GM12878 (cell line): ENCODE measurements around the gene CACNA1G. TPM values are rescaled to one million over a fixed set of nuclear protein-coding genes. Genes with fewer than 3 reads are reported as not detected.

Source experiments
- ATAC-seq: fragments of 200-7000 bp; cut with Tn5 transposase; 3 replicates; pipeline ENCODE4 v1.9.1; 2020; ENCODE audit warnings: mild to moderate bottlenecking, moderate library complexity
- BruUV-seq: library from RNA; stranded (reverse); fragments of 400-500 nt; replicated peaks from 2 replicates; lab custom pipeline; 2021; lab: Mats Ljungman, UMichigan
- CTCF ChIA-PET: fragments of 300-600 bp; sonication (Branson Sonifier 250); formaldehyde crosslinking; extraction: SDS; loops from one replicate; lab custom pipeline; 2021; ENCODE audit warnings: inconsistent platforms; lab: Yijun Ruan, JAX
- POLR2A ChIA-PET: fragments of 350-600 bp; formaldehyde crosslinking; extraction: SDS; loops from one replicate; lab custom pipeline; 2021; ENCODE audit warnings: inconsistent platforms; lab: Charles Lee
- RAD21 ChIA-PET: fragments of 300-600 bp; sonication (Branson Sonifier 250); formaldehyde crosslinking; loops from one replicate; lab custom pipeline; 2023; ENCODE audit warnings: antibody characterized with exemption; ENCODE audit not compliant: unreplicated experiment; lab: Charles Lee
- SMC1A ChIA-PET: fragments of 300-600 bp; sonication (Branson Sonifier 250); formaldehyde crosslinking; loops from one replicate; lab custom pipeline; 2023; ENCODE audit not compliant: unreplicated experiment, uncharacterized antibody; lab: Charles Lee
- DNase-seq: peaks from one replicate; pipeline ENCODE4 v3.0.0-alpha.2; 2011; ENCODE audit warnings: low read depth, low spot score
- FAIRE-seq: peaks from 3 replicates; lab custom pipeline; 2011; peaks lifted over from hg19 to GRCh38; lab: Jason Lieb, UNC
- H2AFZ ChIP-seq: 2 replicates; pipeline ENCODE4 v1.6.0; 2011; ENCODE audit warnings: low read depth, low read length, control low read depth; ENCODE audit not compliant: control insufficient read depth
- H3K27ac ChIP-seq: 2 replicates; pipeline ENCODE4 v1.5.1; 2011; ENCODE audit warnings: control low read depth; ENCODE audit not compliant: control insufficient read depth, insufficient read depth
- H3K27me3 ChIP-seq, 2 experiments: replicated peaks in 1 of 2; 2 replicates each; pipeline versions ENCODE4 v1.6.0 to v1.6.1; 2011; ENCODE audit warnings: low read length in 1 of 2; ENCODE audit not compliant: control insufficient read depth in 2 of 2, insufficient read depth in 2 of 2
- H3K36me3 ChIP-seq, 2 experiments: 2 replicates each; pipeline ENCODE4 v1.5.1; 2011; ENCODE audit warnings: low read length in 1 of 2; ENCODE audit not compliant: control insufficient read depth in 2 of 2, insufficient read depth in 2 of 2
- H3K4me1 ChIP-seq: 2 replicates; pipeline ENCODE4 v1.6.1; 2011; ENCODE audit warnings: mild to moderate bottlenecking, low read length, moderate library complexity, mixed read lengths; ENCODE audit not compliant: control insufficient read depth, insufficient read depth
- H3K4me2 ChIP-seq: 2 replicates; pipeline ENCODE4 v1.6.0; 2011; ENCODE audit warnings: control low read depth; ENCODE audit not compliant: control insufficient read depth, insufficient read depth
- H3K4me3 ChIP-seq: fragments of 200-600 bp; sonication (generic); 2 replicates; pipeline ENCODE4 v1.5.1; 2016
- H3K79me2 ChIP-seq: 2 replicates; pipeline ENCODE4 v1.6.0; 2011; ENCODE audit warnings: low read length; ENCODE audit not compliant: control insufficient read depth, insufficient read depth
- H3K9ac ChIP-seq: 2 replicates; pipeline ENCODE4 v1.8.0; 2011; ENCODE audit warnings: low read length, control low read depth, mixed read lengths; ENCODE audit not compliant: control insufficient read depth, insufficient read depth
- H3K9me3 ChIP-seq: replicated peaks from 3 replicates; pipeline ENCODE4 v1.5.1; 2011; ENCODE audit warnings: mild to moderate bottlenecking, low read length; ENCODE audit not compliant: control insufficient read depth, insufficient read depth
- H4K20me1 ChIP-seq: 2 replicates; pipeline ENCODE4 v1.6.0; 2011; ENCODE audit not compliant: control insufficient read depth, insufficient read depth
- CREB1 ChIP-seq: IDR thresholded peaks from 2 replicates; pipeline ENCODE4 v1.6.1; 2012; ENCODE audit warnings: low read depth, mild to moderate bottlenecking, inconsistent platforms
- GABPA ChIP-seq: IDR thresholded peaks from 2 replicates; pipeline ENCODE4 v1.6.1; 2014; ENCODE audit warnings: antibody characterized with exemption, low read depth, mild to moderate bottlenecking, inconsistent platforms
- HSF1 ChIP-seq: fragments of 150-350 bp; IDR thresholded peaks from 2 replicates; pipeline ENCODE4 v1.6.1; 2014; ENCODE audit warnings: mild to moderate bottlenecking, low read depth, low read length
- KAT2A ChIP-seq: conservative IDR thresholded peaks from 2 replicates; pipeline ENCODE4 v1.6.1; 2011; ENCODE audit warnings: low read depth, low read length; ENCODE audit not compliant: control insufficient read depth
- POLR2AphosphoS2 ChIP-seq: IDR thresholded peaks from 2 replicates; pipeline ENCODE4 v1.6.1; 2011; ENCODE audit warnings: low read depth, mild to moderate bottlenecking, low read length, improper control_type of control experiment, moderate library complexity
- RB1 ChIP-seq: fragments of 450-650 bp; formaldehyde crosslinking; IDR thresholded peaks from 2 replicates; pipeline ENCODE4 v1.6.1; 2017; ENCODE audit warnings: mild to moderate bottlenecking, borderline replicate concordance
- RUNX3 ChIP-seq: IDR thresholded peaks from 2 replicates; pipeline ENCODE4 v1.6.1; 2012; ENCODE audit warnings: low read length, inconsistent platforms
- WRNIP1 ChIP-seq: IDR thresholded peaks from 2 replicates; pipeline ENCODE4 v1.6.1; 2011; ENCODE audit warnings: low read depth, low read length, improper control_type of control experiment, borderline replicate concordance
- ZNF274 ChIP-seq: IDR thresholded peaks from one replicate; pipeline ENCODE4 v1.8.0; 2011; ENCODE audit not compliant: insufficient read length, insufficient read depth
- WGBS: methylation state at CpG from one replicate; pipeline ENCODE4 v1.1.6; 2016; ENCODE audit warnings: low lambda C conversion rate; ENCODE audit not compliant: insufficient replicate concordance, insufficient coverage; ENCODE audit errors: missing lambda C conversion rate; 5-methylcytosine and 5-hydroxymethylcytosine counted together
- in situ Hi-C: fragments of 300-500 bp; cut with MboI; formaldehyde crosslinking; loops from 9 replicates; pipeline ENCODE4 v1.14.3; 2018; ENCODE audit warnings: mixed read lengths
- intact Hi-C: fragments of 100-400 bp; cut with micrococcal nuclease; formaldehyde crosslinking; loops from one replicate; pipeline ENCODE4 v1.14.2; 2022; ENCODE audit not compliant: unreplicated experiment
- polyA plus RNA-seq, 11 experiments: library from polyadenylated mRNA; depleted of rRNA in 4 of 11; unstranded in 6 of 11; stranded (reverse) in 5 of 11; fragments of >200 nt; fragmentation: Nextera tagmentation in 4 of 11; fragmentation: Illumina TruSeq in 1 of 11; extraction: Ambion mirVana in 4 of 11; extraction: Trizol in 1 of 11; gene quantifications; 1 replicate in 1 of 11; 2 replicates in 10 of 11; pipeline versions ENCODE4 v1.2.1 to v1.2.3, GENCODE V29; 2011 to 2016; ENCODE audit warnings: inconsistent platforms in 2 of 11, missing spikeins in 2 of 11, low read depth in 1 of 11
- total RNA-seq, 4 experiments: library from RNA; depleted of rRNA in 3 of 4; stranded (reverse); fragments of >200 nt in 3 of 4; fragmentation: Illumina TruSeq in 1 of 4; extraction: Trizol in 1 of 4; gene quantifications; 2 replicates each; pipeline versions ENCODE4 v1.2.1 to v1.2.3, GENCODE V29; 2013 to 2021
- TF ChIP-seq, protein P1 (sequence below): fragments of 450-650 bp; IDR thresholded peaks from 2 replicates; pipeline ENCODE4 v1.6.1; 2017; ENCODE audit warnings: mild to moderate bottlenecking

Gene CACNA1G
- total and polyA plus RNA-seq, 10 of the 15 experiments (the other 5 are each of a cell fraction or from before 2014, with no cell fraction given), result 0.03 to 0.15 TPM; not detected in 8

DNA sequence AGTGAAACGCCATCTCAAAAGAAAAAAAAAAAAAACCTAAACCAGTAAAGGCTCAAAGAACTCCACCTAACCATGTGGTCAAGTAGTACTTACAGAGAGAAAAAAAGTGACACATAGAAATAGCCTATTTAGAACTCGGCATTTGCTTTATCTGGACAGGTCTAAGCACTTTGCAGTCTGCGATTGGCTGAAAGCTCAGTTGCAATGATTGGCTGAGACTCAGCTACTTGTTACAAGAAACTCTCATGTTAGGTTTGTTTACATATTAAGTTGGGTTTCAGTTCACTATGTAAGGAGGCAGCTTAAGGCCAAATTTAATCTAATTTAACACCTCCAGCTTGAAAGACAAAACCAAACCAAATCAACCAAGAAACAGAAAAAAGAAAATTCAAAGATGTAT, 93.2 kb downstream of the CACNA1G start:
- Histone ChIP-seq H3K27me3 (no peaks in the 10 kb centered on the region), H3K79me2 (no peaks in the 10 kb centered on the region), H2AFZ (no peak overlapping the region), H3K4me3 (no peak overlapping the region), H3K36me3 (no peaks in the 10 kb centered on the region), H4K20me1 (no peaks in the 10 kb centered on the region), H3K4me2 (no peak overlapping the region), H3K9ac (no peak overlapping the region), H3K9me3 (peaks cover 3% of the 10 kb centered on the region; the same call in 2 of the 3 replicates), H3K27ac (no peak overlapping the region), H3K4me1 (no peaks in the 10 kb centered on the region)
- CTCF ChIA-PET, result interaction anchor here (0.6 to 1.2 kb wide), 4 partner anchors 13 to 135 kb away, joined by 3 to 5 read pairs (median 4); no protein-coding TSS in a partner anchor
- in situ Hi-C loops, result no loop called here
- FAIRE-seq (no peak), DNase-seq (no peak), ATAC-seq (no peak)
- RAD21 ChIA-PET, result interaction anchor here (0.6 kb wide), 1 partner anchor 30 kb away, joined by 3 read pairs; no protein-coding TSS in a partner anchor
- POLR2A ChIA-PET, result interaction anchor here (0.8 kb wide), 1 partner anchor 21 kb away, joined by 3 read pairs; no protein-coding TSS in a partner anchor
- TF ChIP-seq HSF1 (no peak), POLR2AphosphoS2 (no peak), KAT2A (no peak), WRNIP1 (no peak), ZNF274 (no peak), CREB1 (no peak), RUNX3 (no peak), GABPA (no peak), RB1 (no peak)
- TF ChIP-seq, protein P1, sequence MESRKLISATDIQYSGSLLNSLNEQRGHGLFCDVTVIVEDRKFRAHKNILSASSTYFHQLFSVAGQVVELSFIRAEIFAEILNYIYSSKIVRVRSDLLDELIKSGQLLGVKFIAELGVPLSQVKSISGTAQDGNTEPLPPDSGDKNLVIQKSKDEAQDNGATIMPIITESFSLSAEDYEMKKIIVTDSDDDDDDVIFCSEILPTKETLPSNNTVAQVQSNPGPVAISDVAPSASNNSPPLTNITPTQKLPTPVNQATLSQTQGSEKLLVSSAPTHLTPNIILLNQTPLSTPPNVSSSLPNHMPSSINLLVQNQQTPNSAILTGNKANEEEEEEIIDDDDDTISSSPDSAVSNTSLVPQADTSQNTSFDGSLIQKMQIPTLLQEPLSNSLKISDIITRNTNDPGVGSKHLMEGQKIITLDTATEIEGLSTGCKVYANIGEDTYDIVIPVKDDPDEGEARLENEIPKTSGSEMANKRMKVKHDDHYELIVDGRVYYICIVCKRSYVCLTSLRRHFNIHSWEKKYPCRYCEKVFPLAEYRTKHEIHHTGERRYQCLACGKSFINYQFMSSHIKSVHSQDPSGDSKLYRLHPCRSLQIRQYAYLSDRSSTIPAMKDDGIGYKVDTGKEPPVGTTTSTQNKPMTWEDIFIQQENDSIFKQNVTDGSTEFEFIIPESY, result no peak
- 20% methylated on average over 3 of the region's 3 CpGs for WGBS
- BruUV-seq, result no TSS peak
- intact Hi-C loops, result no loop called here
- SMC1A ChIA-PET, result interaction anchor here (1.0 kb wide), 1 partner anchor 15 kb away, joined by 3 read pairs; no protein-coding TSS in a partner anchor
